ENCODE data around the gene METTL1.

METTL1 gene

DNA sequence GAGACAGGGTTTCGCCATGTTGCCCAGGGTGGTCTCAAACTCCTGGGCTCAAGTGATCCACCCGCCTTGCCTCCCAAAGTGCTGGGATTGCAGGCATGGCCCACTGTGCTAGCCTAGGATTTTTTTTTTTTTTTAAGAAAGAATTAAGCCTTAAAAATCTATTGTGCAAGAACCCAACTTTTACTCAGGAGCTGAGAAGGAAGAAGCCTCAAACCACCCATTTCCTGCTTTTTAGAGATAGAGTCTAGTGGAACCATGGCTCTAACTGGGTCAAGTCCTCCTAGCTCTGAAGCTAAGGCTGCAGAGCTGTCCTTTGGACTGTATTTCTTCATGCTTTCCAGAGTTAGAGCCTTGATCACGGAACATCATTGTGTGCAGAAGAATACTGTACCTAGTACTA lies 9.3 kb upstream of the METTL1 start:
- TF ChIP-seq, protein P1, sequence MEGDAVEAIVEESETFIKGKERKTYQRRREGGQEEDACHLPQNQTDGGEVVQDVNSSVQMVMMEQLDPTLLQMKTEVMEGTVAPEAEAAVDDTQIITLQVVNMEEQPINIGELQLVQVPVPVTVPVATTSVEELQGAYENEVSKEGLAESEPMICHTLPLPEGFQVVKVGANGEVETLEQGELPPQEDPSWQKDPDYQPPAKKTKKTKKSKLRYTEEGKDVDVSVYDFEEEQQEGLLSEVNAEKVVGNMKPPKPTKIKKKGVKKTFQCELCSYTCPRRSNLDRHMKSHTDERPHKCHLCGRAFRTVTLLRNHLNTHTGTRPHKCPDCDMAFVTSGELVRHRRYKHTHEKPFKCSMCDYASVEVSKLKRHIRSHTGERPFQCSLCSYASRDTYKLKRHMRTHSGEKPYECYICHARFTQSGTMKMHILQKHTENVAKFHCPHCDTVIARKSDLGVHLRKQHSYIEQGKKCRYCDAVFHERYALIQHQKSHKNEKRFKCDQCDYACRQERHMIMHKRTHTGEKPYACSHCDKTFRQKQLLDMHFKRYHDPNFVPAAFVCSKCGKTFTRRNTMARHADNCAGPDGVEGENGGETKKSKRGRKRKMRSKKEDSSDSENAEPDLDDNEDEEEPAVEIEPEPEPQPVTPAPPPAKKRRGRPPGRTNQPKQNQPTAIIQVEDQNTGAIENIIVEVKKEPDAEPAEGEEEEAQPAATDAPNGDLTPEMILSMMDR (IDR thresholded peaks at IDR 0.05; ENCODE audit: low read depth, low read length), result no peak
- DNase-seq (ENCODE audit: extremely low read depth, low read depth), result no peak

DNA sequence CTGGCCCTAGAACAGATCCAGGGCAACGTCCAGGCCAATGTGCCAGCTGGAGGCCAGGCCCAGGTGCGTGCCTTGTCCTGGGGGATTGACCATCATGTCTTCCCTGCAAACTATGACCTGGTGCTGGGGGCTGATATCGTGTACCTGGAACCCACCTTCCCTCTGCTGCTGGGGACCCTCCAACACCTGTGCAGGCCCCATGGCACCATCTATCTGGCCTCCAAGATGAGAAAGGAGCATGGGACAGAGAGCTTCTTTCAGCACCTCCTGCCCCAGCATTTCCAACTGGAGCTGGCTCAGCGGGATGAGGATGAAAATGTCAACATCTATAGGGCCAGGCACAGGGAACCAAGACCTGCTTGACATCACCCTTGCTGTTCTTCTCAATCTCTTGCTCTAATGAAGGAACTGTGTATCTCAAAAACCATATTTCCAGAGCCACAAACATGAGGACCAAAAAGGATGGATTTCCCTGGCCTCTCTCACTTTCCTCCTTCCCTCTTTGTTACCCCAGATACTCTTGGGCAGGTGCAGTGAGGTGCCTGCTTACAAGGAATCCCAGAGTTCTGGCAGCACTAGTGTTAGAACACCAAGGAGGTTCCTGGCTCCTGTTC lies 8.5 kb upstream of the METTL1 start:
- TF ChIP-seq, protein P1 (IDR thresholded peaks at IDR 0.05; ENCODE audit: low read depth, low read length), result no peak
- DNase-seq (ENCODE audit: extremely low read depth, low read depth), result no peak

DNA sequence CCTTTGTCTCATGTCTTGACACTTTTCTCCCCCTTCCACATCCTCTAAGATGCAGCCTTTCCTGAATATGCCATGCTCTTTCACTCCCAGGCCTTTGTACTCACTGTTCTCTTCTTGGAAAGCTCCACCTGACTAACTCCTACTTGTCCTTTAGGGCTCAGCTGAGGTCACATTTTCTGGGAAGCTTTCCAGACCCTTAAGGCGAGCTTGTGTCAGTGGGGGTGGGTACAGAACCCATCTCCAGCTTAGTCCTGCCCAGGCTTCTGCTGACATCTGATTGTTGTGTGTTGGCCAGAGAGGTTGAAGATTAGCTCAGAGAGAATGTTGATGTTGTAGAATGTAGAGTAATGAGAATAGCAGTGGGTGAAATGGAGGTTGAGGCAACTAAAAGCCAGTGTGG lies 7.8 kb upstream of the METTL1 start:
- no peak for DNase-seq (ENCODE audit: extremely low read depth, low read depth)
- TF ChIP-seq, protein P1 (IDR thresholded peaks at IDR 0.05; ENCODE audit: low read depth, low read length), result no peak

GRCh38 chr12:57777911-57778310 lies 6.0 kb upstream of the METTL1 start:
- DNase-seq (ENCODE audit: extremely low read depth, low read depth), result no peak
- TF ChIP-seq, protein P1 (IDR thresholded peaks at IDR 0.05; ENCODE audit: low read depth, low read length), result no peak

- DNase-seq (ENCODE audit: extremely low read depth, low read depth), result no peak
- TF ChIP-seq, protein P1 (IDR thresholded peaks at IDR 0.05; ENCODE audit: low read depth, low read length), result no peak
Measured at GRCh38 chr12:57777367-57777766, 5.5 kb upstream of the METTL1 start.

GRCh38 chr12:57776247-57776587 lies 4.3 kb upstream of the METTL1 start:
- TF ChIP-seq, protein P1 (IDR thresholded peaks at IDR 0.05; ENCODE audit: low read depth, low read length), result no peak
- no peak for DNase-seq (ENCODE audit: extremely low read depth, low read depth)

DNA sequence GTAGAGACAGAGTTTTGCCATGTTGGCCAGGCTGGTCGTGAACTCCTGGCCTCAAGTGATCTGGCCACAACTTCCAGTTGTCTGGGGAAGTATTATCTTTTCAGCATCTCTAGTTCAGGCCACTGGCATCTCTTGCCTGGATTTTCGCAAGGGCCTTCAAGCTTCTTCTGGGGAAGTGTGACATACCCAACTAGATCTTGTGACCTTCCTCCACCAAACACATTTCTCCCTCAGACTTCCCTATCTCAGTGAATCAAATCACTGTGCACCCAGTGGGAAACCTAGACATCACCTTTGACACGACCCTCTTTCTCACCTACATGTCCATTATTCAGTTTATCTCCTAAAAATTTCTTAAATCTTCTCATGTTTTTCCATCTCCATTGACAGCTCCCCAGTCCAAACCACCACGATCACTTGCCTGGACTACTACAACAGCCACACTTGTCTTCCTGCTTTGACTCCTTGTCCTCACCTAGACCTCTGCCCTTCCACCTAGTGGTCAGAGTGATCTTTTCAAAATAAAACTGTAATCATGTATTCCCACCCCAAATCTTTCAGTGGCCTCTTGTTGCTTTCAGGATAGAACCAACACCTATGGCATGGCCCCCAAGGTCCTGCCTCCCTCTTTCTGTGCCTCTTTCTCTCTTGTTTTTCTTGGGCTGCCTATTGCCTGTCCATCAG lies 3.8 kb upstream of the METTL1 start:
- TF ChIP-seq, protein P1 (IDR thresholded peaks at IDR 0.05; ENCODE audit: low read depth, low read length), result no peak
- no peak for DNase-seq (ENCODE audit: extremely low read depth, low read depth)
